ENCODE results near the gene GAMT.
"Not testable (repeated sequence)": the region's sequence is repeated elsewhere in the genome, so short reads cannot be mapped to it uniquely, and the experiment has no call there.

The GAMT gene

GRCh38 chr19:1433119-1434039, 32.0 kb upstream of the GAMT start:
- no peak for DNase-seq (ENCODE audit: low read depth, low spot score)

- no peak for DNase-seq (ENCODE audit: low read depth, low spot score)
Observed at GRCh38 chr19:1432507-1432887, 31.2 kb upstream of the GAMT start.

GRCh38 chr19:1431759-1432506, 30.6 kb upstream of the GAMT start:
- DNase-seq (ENCODE audit: low read depth, low spot score) = no peak

- DNase-seq (ENCODE audit: low read depth, low spot score) = no peak
Observed at GRCh38 chr19:1430246-1430645, 28.9 kb upstream of the GAMT start.

- no peak for DNase-seq (ENCODE audit: low read depth, low spot score)
Observed at GRCh38 chr19:1429750-1430149, 28.4 kb upstream of the GAMT start.

- DNase-seq (ENCODE audit: low read depth, low spot score) = no peak
Observed at GRCh38 chr19:1428738-1429391, 27.5 kb upstream of the GAMT start.

- no peak for DNase-seq (ENCODE audit: low read depth, low spot score)
Observed at GRCh38 chr19:1427221-1427920, 26.0 kb upstream of the GAMT start.

GRCh38 chr19:1426736-1427135, 25.4 kb upstream of the GAMT start:
- DNase-seq (ENCODE audit: low read depth, low spot score) = no peak

- DNase-seq (ENCODE audit: low read depth, low spot score) = no peak
Observed at GRCh38 chr19:1425902-1426301, 24.6 kb upstream of the GAMT start.

GRCh38 chr19:1425102-1425837, 23.9 kb upstream of the GAMT start:
- no peak for DNase-seq (ENCODE audit: low read depth, low spot score)

GRCh38 chr19:1424192-1424955, 23.0 kb upstream of the GAMT start:
- no peak for DNase-seq (ENCODE audit: low read depth, low spot score)

GRCh38 chr19:1423436-1424191, 22.3 kb upstream of the GAMT start:
- no peak for DNase-seq (ENCODE audit: low read depth, low spot score)

GRCh38 chr19:1422943-1423342, 21.6 kb upstream of the GAMT start:
- DNase-seq (ENCODE audit: low read depth, low spot score) = no peak

GRCh38 chr19:1422360-1422759, 21.0 kb upstream of the GAMT start:
- no peak for DNase-seq (ENCODE audit: low read depth, low spot score)

- no peak for DNase-seq (ENCODE audit: low read depth, low spot score)
Observed at GRCh38 chr19:1421958-1422305, 20.6 kb upstream of the GAMT start.

- no peak for DNase-seq (ENCODE audit: low read depth, low spot score)
Observed at GRCh38 chr19:1421218-1421957, 20.0 kb upstream of the GAMT start.

- no peak for DNase-seq (ENCODE audit: low read depth, low spot score)
Observed at GRCh38 chr19:1420590-1420989, 19.2 kb upstream of the GAMT start.

GRCh38 chr19:1420085-1420484, 18.7 kb upstream of the GAMT start:
- not testable (repeated sequence) for DNase-seq (ENCODE audit: low read depth, low spot score)

Data from brain pericyte (primary cell).